OCI-LY7 (cell line): ENCODE data around the gene RRP7A.

Experiments used
- EZH2phosphoT487 ChIP-seq: fragments of 200-600 bp; sonication (generic); IDR thresholded peaks from 2 replicates; pipeline ENCODE4 v1.6.1; 2018; ENCODE audit warnings: low read depth, borderline replicate concordance, mild to moderate bottlenecking, mixed run types, antibody characterized with exemption, low read length, moderate library complexity, mixed read lengths
- TF ChIP-seq, protein P1 (sequence below): fragments of 200-600 bp; sonication (generic); conservative IDR thresholded peaks from 2 replicates; pipeline ENCODE4 v1.5.1; 2014; ENCODE audit warnings: mild to moderate bottlenecking, antibody characterized with exemption, low read length, moderate library complexity, mixed read lengths

GRCh38 chr22:42509548-42509947 is 10.0 kb downstream of the RRP7A start:
- TF ChIP-seq, protein P1, sequence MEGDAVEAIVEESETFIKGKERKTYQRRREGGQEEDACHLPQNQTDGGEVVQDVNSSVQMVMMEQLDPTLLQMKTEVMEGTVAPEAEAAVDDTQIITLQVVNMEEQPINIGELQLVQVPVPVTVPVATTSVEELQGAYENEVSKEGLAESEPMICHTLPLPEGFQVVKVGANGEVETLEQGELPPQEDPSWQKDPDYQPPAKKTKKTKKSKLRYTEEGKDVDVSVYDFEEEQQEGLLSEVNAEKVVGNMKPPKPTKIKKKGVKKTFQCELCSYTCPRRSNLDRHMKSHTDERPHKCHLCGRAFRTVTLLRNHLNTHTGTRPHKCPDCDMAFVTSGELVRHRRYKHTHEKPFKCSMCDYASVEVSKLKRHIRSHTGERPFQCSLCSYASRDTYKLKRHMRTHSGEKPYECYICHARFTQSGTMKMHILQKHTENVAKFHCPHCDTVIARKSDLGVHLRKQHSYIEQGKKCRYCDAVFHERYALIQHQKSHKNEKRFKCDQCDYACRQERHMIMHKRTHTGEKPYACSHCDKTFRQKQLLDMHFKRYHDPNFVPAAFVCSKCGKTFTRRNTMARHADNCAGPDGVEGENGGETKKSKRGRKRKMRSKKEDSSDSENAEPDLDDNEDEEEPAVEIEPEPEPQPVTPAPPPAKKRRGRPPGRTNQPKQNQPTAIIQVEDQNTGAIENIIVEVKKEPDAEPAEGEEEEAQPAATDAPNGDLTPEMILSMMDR = no peak
- TF ChIP-seq EZH2phosphoT487 = no peak
